Ureter (tissue), 1 donor: ENCODE data around the gene MEIS1. TPM values are rescaled to one million over a fixed set of nuclear protein-coding genes. Genes with fewer than 3 reads are reported as not detected.
A peak's percentile ranks its signal among the peaks of the same experiment; 100 is the strongest.

ENCODE experiments used
- DNase-seq: peaks from one replicate; pipeline ENCODE4 v3.0.0-alpha.2; 2020; ENCODE audit warnings: low spot score
- total RNA-seq: library from RNA; stranded (reverse); gene quantifications from one replicate; pipeline ENCODE4 v1.2.4, GENCODE V29; 2023
- donor health status: DM: yes; HTN: yes; CAD: no.

The MEIS1 gene
- total RNA-seq, 1 donor from 2014 or later: 105 TPM

GRCh38 chr2:66580166-66581049, 145.5 kb downstream of the MEIS1 start:
- DNase-seq: no peak

GRCh38 chr2:66581339-66582103, 146.6 kb downstream of the MEIS1 start:
- no peak for DNase-seq

GRCh38 chr2:66582104-66582986, 147.4 kb downstream of the MEIS1 start:
- DNase-seq: no peak

- DNase-seq: peak; percentile 45
Measured at GRCh38 chr2:66582987-66583880, 148.3 kb downstream of the MEIS1 start.

- DNase-seq: no peak
Measured at GRCh38 chr2:66583881-66584280, 149.0 kb downstream of the MEIS1 start.

- no peak for DNase-seq
Measured at GRCh38 chr2:66585587-66585986, 150.7 kb downstream of the MEIS1 start.

- DNase-seq: no peak
Measured at GRCh38 chr2:66587216-66587615, 152.3 kb downstream of the MEIS1 start.

GRCh38 chr2:66594001-66594400, 159.1 kb downstream of the MEIS1 start:
- DNase-seq: no peak

- no peak for DNase-seq
Measured at GRCh38 chr2:66595556-66595955, 160.6 kb downstream of the MEIS1 start.

- no peak for DNase-seq
Measured at GRCh38 chr2:66596256-66596655, 161.3 kb downstream of the MEIS1 start.

- no peak for DNase-seq
Measured at GRCh38 chr2:66601624-66602023, 166.7 kb downstream of the MEIS1 start.

GRCh38 chr2:66602341-66602740, 167.4 kb downstream of the MEIS1 start:
- DNase-seq: no peak

- DNase-seq: no peak
Measured at GRCh38 chr2:66604326-66604725, 169.4 kb downstream of the MEIS1 start.

- DNase-seq: no peak
Measured at GRCh38 chr2:66604976-66605375, 170.1 kb downstream of the MEIS1 start.

- no peak for DNase-seq
Measured at GRCh38 chr2:66607152-66607551, 172.2 kb downstream of the MEIS1 start.
